Testis (tissue), 2 donors: ENCODE results near the gene HSPB7.

Source experiments
- POLR2A ChIP-seq: fragments of 450-650 bp; IDR thresholded peaks from one replicate; pipeline ENCODE4 v1.6.1; 2017; ENCODE audit warnings: antibody characterized with exemption, mild to moderate bottlenecking, moderate library complexity
- TF ChIP-seq, protein P1 (sequence below), 3 experiments: fragments of 450-650 bp in 2 of 3; fragments of 200-600 bp in 1 of 3; sonication (generic) in 1 of 3; IDR thresholded peaks; one replicate each; pipeline ENCODE4 v1.5.1; 2016 to 2019; ENCODE audit warnings: antibody characterized with exemption in 3 of 3, mild to moderate bottlenecking in 2 of 3, moderate library complexity in 1 of 3

- TF ChIP-seq, protein P1, sequence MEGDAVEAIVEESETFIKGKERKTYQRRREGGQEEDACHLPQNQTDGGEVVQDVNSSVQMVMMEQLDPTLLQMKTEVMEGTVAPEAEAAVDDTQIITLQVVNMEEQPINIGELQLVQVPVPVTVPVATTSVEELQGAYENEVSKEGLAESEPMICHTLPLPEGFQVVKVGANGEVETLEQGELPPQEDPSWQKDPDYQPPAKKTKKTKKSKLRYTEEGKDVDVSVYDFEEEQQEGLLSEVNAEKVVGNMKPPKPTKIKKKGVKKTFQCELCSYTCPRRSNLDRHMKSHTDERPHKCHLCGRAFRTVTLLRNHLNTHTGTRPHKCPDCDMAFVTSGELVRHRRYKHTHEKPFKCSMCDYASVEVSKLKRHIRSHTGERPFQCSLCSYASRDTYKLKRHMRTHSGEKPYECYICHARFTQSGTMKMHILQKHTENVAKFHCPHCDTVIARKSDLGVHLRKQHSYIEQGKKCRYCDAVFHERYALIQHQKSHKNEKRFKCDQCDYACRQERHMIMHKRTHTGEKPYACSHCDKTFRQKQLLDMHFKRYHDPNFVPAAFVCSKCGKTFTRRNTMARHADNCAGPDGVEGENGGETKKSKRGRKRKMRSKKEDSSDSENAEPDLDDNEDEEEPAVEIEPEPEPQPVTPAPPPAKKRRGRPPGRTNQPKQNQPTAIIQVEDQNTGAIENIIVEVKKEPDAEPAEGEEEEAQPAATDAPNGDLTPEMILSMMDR (IDR thresholded peaks at IDR 0.05) = no peak
- TF ChIP-seq POLR2A = no peak
Observed at GRCh38 chr1:16051039-16051438, 33.2 kb upstream of the HSPB7 start.
